HG02970 (cell line): ENCODE measurements around the gene HPGD.
A peak's percentile ranks its signal among the peaks of the same experiment; 100 is the strongest.

ENCODE experiments used
- ATAC-seq: cut with Tn5 transposase; IDR thresholded peaks from one replicate; pipeline ENCODE4 v1.9.1; 2021; ENCODE audit warnings: mild to moderate bottlenecking, moderate library complexity, moderate number of reproducible peaks; ENCODE audit not compliant: unreplicated experiment, low FRiP score

The HPGD gene

DNA sequence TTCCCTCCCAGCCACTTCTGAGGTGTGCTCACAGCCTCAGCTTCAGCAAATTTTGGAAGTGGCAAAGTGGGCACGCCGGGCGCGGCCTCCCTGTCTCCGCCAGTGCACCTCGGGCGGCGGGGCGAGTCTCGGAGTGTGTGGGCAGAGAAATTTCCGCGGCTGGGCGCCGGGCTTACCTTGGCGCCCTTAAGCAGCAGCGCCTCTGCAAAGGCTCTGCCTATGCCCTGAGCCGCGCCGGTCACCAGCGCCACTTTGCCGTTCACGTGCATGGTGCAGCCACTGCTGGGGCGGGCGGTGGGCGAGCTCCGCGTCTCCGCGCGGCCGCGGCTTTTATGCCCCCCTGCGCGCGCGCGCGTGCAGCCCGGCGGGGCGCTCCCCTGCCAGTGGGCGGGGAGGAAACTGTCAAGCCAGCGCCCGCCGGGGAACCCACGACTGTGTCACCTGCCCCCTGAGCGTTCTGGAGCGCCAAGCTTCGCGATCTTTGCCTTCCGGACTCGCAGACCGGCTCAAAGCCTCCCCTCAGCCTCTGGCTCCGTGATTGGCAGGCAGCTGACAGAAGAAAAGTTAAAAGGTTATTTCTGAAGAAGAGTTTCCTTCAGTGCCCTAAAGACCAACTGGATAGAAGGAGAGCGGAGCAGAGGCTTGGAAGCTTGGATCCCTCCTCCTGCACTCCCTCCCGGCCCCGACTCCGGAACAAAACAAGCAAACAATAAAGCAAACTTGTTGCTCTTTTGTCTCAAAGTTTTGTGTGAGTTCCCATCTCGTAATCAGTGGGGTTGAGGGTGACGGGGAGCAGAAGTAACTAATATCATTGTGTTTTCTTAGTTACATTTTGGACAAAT lies at the start of gene HPGD:
HPGD (minus strand) TSS at position 306 of the 842 bp plus-strand sequence; CDS start at position 269, 37 bp downstream.
- peak; percentile 77 for ATAC-seq

DNA sequence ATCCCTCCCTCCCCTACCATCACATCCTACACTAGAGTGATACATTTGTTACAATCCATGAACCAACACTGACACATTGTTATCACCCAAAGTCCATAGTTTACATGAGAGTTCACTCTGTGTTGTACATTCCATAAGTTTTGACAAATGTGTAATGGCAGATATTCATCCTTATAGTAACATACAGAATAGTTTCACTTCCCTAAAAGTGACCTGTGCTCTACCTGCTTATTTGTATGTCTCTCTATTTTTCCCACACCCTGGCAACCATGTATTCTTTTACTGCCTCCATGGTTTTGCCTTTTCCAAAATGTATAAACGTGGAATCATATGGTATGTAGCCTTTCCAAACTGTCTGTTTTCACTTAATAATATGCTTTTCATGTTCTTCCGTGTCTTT lies 42.2 kb upstream of the HPGD start:
- ATAC-seq: no peak

DNA sequence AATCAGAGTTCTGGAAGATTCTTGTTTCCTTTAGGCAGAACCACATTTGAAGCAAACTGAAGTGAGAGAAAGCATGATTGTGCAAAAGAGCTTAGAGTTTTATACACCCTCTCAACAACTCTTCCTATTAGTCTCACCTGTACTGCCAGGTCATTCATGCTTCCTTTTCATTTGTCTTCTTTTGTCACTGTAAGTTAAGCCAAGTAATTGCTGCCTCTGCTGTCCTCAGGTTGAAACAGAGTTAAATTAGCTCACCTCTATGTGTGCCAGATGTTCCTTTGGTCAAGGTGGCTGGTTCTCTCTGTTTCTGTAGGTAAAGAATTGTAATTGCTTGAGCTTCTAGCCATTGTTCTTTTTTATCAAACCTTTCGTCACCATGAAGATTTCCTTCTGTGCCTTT lies 41.1 kb upstream of the HPGD start:
- ATAC-seq: no peak

DNA sequence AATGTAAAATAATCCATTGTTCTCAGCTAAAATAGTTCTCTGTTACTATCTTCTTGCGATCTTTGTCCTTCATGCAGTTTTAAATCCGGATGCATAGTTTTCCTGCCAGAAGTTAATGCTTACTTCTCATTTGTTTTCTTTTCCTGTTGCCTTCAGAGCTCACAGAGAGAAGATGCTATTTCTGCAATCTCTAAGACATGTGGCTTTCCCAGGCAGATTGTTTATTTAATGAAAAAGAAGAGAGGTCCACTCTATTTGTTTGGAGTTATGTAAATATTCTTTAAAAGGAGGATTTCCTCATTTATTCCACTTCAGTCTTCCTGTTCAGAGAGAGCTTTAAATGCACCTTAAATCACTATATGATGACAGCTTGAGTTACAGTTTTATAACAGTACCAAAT lies 39.3 kb upstream of the HPGD start:
- ATAC-seq: no peak

DNA sequence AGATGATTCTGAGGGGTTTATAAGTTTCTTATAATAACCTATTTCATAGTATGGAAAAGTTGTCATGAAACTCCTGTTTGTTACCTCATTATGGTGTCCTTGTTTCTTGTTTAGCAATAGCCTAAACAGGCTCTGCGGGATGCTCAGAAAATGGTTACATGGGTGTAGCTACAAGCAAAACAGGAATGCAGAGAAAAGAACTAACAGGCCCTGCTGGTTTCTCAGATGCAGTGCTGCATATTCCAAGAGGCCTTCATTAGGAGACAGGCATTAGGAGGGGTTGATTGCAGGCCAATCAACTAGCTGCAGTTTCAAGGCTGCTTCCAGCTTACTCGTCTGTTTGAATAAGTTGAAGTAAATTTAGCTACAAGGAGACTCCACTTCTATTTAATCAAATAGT lies 37.6 kb upstream of the HPGD start:
- no peak for ATAC-seq

DNA sequence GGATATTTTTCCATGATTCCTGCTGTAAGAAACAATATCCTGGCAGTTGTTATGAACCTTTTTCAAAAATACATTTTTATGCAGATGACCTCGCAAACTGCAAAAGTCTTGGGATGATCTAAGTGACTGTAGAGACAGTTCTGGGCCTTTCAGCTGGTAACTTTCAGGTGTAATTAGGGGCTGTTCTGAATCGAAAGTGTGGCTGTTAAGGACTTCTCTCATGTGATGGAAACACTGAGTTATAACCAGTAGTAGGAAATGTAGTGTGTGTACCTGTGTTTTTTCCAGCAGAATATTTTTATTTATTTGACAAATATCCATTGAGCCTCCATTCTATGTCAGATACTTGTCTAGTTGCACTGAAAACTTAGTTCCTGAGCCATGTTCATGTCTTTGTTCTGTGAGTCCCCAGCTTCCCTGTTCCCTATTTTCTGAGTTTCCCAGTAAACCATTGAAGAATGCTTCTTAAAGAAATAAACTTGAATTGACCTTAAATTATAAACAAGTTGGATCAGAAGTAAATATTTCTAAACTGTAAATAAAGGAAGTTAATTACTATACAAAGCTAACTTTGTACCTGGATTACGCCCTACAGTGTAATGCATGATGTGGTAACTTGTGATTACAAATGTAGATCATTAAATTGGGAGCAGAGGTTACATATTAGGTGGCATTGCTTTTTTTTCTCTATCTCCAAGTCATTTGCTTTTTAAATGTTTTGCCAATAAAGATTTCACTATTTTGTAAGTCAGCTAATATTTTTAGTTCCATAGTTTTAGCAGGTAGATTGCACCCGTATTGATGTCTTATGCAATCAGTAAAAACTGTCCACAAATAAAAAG lies 33.7 kb upstream of the HPGD start:
- ATAC-seq: no peak

DNA sequence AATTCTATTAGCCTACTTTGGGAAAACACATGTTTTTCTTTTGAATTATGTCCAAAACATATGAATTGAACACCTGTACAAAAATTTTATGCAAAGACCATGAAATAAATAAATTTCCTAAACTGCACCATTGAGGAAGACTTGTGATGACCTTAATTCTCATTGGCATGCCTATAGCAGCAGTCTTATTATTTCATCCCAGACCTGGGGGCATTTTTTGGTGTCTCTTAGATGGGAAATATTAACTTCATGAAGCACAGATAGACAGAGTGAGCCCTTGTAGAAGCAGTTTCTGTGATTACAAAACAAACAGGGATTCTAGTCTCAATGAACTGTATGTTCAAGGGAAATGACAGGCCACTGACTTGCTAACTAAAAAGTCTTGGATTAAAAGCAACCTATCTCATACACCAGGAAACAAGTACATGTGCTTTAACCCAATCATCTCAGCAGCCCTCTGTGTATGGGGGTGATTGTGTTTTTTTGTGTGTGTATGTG lies 32.0 kb upstream of the HPGD start:
- no peak for ATAC-seq

DNA sequence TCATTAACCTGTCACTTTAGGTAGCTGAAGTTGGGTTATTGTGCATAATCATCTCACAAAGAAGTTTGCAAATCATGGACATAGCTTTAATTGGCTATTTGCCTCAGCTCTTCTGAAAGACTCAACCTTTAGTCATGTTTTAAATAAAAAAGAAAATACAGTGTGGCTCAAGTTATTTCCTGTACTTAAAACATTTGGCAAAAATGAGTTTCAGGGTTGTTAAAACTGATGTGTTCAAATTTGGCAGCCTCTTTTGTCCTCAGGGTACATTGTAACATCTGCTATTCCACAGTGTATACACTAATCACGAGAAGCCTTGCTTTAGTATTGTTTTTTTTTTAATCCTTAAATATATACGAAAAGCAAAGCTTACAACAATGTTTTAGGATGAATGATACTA lies 31.5 kb upstream of the HPGD start:
- ATAC-seq: no peak

DNA sequence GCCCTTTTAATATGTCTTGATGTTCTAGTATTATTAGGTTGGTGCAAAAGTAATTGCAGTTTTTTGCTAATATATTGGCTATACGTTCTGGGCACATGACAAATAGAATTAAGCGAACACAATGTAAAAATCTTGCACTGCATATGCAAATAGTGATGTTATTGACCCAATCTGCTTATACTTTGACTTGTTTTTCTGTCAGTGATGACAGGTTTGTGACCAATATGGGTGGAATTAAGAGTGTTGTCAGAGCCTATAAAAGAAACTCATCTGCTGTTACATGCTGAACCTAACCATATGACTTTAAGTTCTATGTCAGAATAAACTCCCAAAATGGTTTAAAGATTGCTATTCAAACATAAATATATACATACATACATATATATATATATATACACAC lies 30.7 kb upstream of the HPGD start:
- no peak for ATAC-seq

DNA sequence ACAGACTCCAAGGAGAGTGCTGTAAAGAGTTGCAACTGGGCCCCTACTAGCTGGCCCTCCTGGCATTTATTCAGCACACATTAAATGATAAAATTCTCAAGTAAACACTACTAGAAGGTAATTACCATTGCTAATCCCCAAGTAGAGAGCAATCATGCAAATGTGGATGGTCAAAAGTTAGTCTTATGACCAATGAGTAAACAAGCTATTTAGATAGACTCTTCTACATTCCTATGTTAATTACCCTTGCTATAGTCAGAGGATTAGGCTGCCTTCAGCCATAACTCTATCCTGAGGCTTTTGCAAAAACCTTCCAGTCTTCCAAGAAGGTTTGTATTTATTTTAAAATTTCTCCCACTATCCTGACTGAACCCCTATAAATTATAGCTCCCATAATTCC lies 28.3 kb upstream of the HPGD start:
- ATAC-seq: no peak

DNA sequence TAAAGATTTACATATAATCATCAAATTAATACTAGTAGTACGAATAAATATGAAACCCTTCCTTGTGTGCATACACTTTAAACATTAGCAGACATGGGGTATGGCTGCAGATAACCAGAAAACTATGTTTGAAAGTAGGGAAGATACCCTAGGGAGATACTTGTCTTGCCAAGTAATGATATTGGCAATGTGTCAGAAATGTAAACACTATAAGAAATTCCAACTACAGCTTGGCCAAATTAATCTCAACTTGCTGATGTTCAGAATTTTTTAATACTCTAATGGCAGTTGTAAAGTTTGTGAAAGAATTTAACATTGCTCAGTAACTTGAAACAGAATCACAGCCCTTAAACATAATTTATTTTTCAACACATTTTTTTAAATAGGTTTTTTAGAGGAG lies 27.4 kb upstream of the HPGD start:
- no peak for ATAC-seq

DNA sequence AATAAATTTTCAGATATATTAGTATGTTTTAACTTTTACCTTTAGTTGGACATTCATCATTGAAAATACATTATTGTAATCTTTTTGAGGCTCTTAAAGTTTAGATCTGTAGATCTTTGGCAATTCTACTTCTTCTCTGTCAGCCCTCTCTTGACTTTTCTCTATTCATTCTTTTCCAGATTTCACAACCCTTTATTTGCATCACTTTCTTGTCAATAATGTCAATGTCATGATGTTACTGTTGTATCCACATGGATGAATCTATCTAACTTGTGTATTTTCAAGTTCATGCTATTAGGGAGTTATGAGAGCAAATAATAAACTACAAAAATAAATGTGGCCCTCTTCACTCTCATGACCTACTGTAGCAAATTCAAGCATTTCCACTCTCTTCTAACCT lies 23.0 kb upstream of the HPGD start:
- no peak for ATAC-seq

DNA sequence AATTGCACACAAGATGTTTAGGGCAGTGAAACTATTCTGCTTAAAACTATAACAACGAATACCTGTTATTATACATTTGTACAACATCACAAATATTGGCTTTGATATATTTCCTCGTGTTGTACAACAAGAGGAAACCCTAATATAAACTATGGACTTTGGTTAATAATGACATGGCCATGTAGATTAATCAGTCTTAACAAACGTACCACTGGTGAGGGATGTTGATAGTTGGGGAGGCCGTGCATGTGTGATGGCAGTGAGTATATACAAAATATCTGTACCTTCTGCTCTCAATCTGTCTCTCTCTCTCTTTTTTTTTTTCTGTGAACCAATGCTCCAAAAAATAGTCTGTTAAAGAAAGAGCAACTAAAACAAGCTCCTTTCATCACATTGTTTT lies 22.2 kb upstream of the HPGD start:
- ATAC-seq: no peak

DNA sequence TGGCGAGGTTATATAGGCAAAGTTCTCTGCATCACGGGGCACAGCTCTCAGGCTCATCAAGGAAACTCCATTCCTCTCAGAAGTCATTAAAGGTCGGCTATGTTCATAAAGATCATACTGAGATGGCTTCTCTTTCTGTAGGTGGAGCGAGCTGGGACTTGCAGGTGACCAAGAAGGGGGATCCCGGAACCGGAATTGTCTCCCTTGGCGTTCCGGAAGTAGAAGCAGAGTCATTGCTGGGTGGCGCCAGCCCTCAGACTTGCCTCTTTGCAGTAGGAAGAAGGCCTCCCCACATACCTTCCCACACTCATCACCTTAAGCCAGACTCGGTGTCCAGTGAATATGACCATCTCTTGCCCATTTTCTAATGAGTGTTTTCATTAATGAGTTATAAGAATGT lies 17.9 kb upstream of the HPGD start:
- no peak for ATAC-seq

DNA sequence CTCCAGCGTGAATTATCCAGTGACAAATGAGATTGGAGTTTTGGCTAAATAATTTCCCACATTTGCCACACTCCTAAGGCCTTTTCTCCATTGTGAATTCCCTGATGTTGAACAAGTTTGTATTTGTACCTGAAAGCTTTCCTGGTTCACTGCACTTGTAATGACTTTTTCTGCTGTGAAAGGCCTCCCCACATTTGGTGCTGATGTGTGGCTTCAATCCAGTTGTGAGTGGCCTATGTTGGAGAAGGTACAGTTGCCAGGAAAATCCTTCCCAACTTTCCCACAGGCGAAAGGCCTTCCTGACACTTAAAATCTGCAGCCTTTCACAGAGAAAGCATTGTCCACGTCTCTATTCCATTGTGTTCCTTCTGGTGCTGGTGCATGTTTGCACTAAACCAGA lies 17.3 kb upstream of the HPGD start:
- ATAC-seq: no peak

DNA sequence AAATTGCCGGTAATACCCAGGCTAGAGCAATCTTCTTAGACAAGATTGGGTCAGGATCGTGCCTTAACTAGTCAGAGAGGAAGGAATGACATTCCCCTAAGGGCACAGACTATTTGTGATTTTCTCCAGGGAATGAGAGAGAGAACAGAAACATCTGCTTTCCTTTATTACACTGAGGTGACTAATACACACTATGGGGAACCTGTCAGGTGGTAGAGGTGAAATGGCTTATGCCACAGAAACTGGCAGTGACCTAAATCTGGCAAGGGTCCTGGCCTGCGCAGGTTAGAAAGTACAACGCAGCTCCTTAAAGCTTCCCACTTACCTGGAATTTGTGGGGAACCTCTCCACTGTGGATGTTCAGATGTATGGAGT lies 16.6 kb upstream of the HPGD start:
- no peak for ATAC-seq

DNA sequence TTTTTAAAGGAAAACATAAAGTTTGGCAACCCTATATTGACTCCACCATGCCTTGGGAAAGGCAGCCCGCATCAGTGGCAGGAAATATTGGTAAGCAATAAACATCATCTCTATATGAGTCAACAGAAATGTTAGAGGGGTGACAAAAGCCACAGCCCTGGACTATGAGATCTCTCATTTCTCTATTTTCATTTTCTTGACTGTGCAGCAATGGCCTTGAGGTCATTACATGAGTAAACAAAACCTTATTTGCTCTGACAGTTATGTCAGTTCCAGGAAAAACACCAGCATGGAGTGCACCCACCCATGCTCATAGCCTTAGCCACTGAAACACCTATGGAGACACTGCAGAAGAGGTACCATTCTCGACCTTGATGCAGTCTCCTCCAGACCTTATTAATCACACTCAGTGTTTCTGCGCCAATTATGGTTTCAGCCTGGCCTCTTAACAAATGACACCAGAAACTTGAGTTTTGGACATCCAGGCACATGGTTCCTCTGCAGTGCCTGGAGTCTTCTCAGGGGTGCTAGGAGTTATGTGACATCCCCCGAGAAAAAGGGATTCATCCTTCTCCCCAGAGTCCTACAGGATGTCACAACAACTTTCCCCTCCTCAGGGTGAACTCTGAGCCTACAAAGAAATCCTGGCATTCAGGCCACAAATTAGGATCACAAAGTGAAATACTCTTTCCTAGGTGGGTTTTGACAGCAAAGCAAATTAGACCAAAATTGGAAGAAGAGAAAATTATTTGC lies 16.0 kb upstream of the HPGD start:
- peak; percentile 98 for ATAC-seq

DNA sequence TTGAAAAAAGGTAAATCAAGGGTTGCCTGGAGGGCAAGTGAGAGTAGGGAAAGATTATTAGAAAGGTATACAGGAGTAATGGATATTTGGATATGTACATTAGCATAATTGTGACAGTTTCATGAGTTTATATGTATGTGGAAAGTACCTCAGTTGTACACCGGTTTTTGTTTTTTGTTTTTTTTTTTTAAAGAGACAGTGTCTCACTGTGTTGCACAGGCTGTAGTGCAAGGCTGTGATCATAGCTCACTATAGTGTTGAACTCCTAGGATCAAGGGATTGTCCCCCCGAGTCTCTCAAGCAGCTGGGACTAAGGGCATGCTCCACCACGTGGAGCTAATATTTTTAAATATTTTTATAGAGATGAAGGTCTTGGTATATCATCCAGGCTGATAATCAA lies 15.3 kb upstream of the HPGD start:
- ATAC-seq: peak; percentile 17

DNA sequence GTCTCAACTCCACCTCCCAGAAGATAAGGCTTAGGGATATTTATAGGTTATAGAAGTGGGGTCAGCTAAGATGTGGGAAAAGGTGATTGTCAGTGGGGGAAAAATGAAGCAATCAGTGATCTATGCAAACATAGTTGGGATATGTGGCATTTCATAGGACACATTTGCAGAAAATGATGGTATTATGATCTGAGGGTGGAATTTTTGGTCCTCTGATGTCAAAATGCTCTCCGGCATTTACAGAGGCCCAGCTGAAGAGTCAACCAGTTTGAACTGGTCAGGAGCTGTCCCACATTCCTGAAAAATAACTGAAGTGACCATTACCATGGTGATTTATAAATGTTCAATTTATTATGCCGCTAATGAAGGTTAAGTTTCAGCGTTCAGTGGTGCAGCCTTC lies 12.2 kb upstream of the HPGD start:
- no peak for ATAC-seq

DNA sequence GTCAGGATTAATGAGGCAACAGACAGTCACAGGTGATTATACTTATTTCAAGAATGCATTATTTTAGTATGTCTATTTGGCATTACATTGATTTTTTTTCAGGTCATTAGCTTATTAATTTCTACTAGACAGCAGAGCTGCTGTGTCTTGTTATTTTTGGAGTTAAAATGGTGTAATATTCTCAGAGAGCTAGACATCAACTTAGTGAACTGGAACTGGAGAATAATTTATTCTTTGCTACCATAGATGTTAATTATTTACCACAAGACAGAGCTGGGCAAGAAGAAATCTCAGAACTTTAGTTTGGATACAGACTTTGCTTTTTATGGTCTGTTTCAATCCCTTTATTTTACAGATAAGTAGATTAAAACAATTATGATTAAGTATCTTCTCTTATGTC lies 10.2 kb upstream of the HPGD start:
- ATAC-seq: no peak

DNA sequence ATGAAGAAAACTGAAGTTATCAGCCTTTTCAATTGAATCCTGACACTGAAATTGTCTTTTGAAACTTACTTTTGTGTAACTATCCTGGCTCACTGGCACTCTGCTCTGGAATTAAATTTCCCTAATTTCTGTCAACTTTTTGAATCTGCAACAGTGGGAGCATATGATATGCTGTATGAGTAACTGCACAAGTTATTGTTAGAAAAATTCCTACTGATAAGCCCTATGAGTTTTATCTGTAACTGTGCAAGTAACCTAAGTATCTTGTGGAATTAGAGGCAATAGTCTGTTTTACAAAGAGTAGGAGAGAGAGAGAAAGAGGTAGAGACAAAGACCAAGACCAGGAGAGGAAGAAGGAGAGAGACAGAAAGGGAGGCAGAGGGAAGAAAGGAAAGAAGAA lies 9.2 kb upstream of the HPGD start:
- no peak for ATAC-seq
